Fibroblast of lung (primary cell): ENCODE results near the gene FBRSL1. TPM values are rescaled to one million over a fixed set of nuclear protein-coding genes. Genes with fewer than 3 reads are reported as not detected.

Source experiments
- DNase-seq, 2 donors: peaks; one replicate each; pipeline versions ENCODE4 v3.0.0 to v3.0.0-alpha.2; 2010; ENCODE audit warnings: low read depth in 2 of 2
- H2AFZ ChIP-seq: 2 replicates; pipeline ENCODE4 v1.5.1; 2012; ENCODE audit warnings: low read length, control low read depth, inconsistent platforms
- H3K27ac ChIP-seq: 2 replicates; pipeline ENCODE4 v1.5.1; 2011; ENCODE audit warnings: low read length, control low read depth; ENCODE audit not compliant: insufficient read depth
- H3K27me3 ChIP-seq: 2 replicates; pipeline ENCODE4 v1.5.1; 2011; ENCODE audit warnings: mild to moderate bottlenecking, low read length; ENCODE audit not compliant: control insufficient read depth, insufficient read depth
- H3K36me3 ChIP-seq: 2 replicates; pipeline ENCODE4 v1.5.1; 2011; ENCODE audit warnings: low read length; ENCODE audit not compliant: control insufficient read depth, insufficient read depth
- H3K4me1 ChIP-seq: 2 replicates; pipeline ENCODE4 v1.5.1; 2011; ENCODE audit warnings: low read length; ENCODE audit not compliant: control insufficient read depth, insufficient read depth; ENCODE audit errors: extremely low read depth
- H3K4me2 ChIP-seq: 2 replicates; pipeline ENCODE4 v1.5.1; 2011; ENCODE audit warnings: low read length, control low read depth; ENCODE audit not compliant: insufficient read depth; ENCODE audit errors: extremely low read depth
- H3K4me3 ChIP-seq, 4 experiments: fragments of 200-600 bp in 1 of 4; sonication (generic) in 1 of 4; replicated peaks in 1 of 4; 2 replicates each; pipeline ENCODE4 v1.5.1; 2011 to 2016; ENCODE audit warnings: low read length in 4 of 4, low read depth in 3 of 4, mild to moderate bottlenecking in 3 of 4, control low read depth in 2 of 4, inconsistent platforms in 1 of 4, mixed read lengths in 1 of 4; ENCODE audit not compliant: insufficient read depth in 1 of 4; ENCODE audit errors: control extremely low read depth in 1 of 4
- H3K79me2 ChIP-seq: 2 replicates; pipeline ENCODE4 v1.5.1; 2012; ENCODE audit warnings: mild to moderate bottlenecking, low read length, inconsistent platforms; ENCODE audit not compliant: control insufficient read depth, insufficient read depth
- H3K9ac ChIP-seq: 2 replicates; pipeline ENCODE4 v1.5.1; 2011; ENCODE audit warnings: mild to moderate bottlenecking, low read length, control low read depth; ENCODE audit not compliant: insufficient read depth
- H3K9me3 ChIP-seq: 2 replicates; pipeline ENCODE4 v1.5.1; 2012; ENCODE audit warnings: low read depth, low read length; ENCODE audit not compliant: control insufficient read depth, insufficient read depth
- H4K20me1 ChIP-seq: 2 replicates; pipeline ENCODE4 v1.5.1; 2011; ENCODE audit warnings: low read length; ENCODE audit not compliant: control insufficient read depth, insufficient read depth; ENCODE audit errors: extremely low read depth
- EZH2 ChIP-seq: IDR thresholded peaks from 2 replicates; pipeline ENCODE4 v1.5.1; 2012; ENCODE audit warnings: low read length, control low read depth, mild to moderate bottlenecking; ENCODE audit errors: missing control alignments
- polyA plus RNA-seq, 2 donors: library from polyadenylated mRNA; depleted of rRNA in 1 of 2; stranded (reverse) in 1 of 2; unstranded in 1 of 2; fragments of >200 nt; gene quantifications; 2 replicates each; pipeline ENCODE4 v1.2.1, GENCODE V29; 2011 to 2012; ENCODE audit warnings: missing spikeins in 1 of 2
- total RNA-seq: library from RNA; depleted of rRNA; stranded (reverse); fragments of >200 nt; gene quantifications from 2 replicates; pipeline ENCODE4 v1.2.1, GENCODE V29; 2014
- TF ChIP-seq, protein P1 (sequence below), 2 donors: IDR thresholded peaks in 1 of 2; conservative IDR thresholded peaks in 1 of 2; 1 replicate in 1 of 2; 2 replicates in 1 of 2; pipeline ENCODE4 v1.5.1; 2011 to 2012; ENCODE audit warnings: low read length in 2 of 2, control low read depth in 1 of 2, inconsistent platforms in 1 of 2, low read depth in 1 of 2, mild to moderate bottlenecking in 1 of 2

FBRSL1 gene
- total and polyA plus RNA-seq, 2 donors (not counting 1 experiment from before 2014, with no cell fraction given), result 1.4 to 1.8 TPM

DNA sequence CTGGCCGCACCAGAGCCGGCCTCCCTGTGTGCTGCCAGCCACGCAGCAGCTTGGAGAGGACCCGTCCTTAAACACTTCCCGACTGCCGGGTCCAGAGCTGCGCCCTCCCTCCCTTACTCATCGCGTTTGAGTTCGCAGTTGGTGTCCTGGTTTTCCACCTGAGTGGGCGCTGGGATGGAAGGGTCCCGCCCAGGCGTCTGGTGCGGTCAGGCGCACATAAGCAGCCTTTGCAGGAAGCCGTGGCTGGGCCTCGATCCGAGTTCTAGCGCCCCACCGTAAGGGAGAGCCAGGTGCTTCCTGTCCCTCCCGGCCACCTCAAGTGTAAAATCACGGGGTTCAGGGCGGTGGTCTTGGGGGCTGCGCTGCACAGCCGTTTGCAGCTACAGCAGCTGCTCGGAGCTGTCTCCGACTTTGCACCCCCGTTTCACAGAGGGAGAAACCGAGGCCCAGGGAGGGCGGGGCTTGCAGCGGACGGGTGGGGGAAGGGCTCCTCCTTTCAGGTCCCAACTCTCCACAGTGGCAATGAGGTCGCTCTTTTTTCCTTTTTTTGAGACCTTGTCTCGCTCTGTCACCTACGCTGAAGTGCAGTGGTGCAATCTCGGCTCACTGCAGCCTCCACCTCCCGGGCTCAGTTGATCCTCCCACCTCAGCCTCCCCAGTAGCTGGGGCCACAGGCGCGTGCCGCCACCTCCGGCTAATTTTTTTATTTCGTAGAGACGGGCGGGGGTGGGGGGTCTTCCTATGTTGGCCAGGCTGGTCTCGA lies 69.1 kb downstream of the FBRSL1 start:
- H3K9me3 ChIP-seq, result no peaks in the 10 kb centered on the region
- no peak overlapping the region for H3K27ac ChIP-seq
- H3K4me3 ChIP-seq, result peak overlapping the region; percentile 37 to 67 (median 48)
- H3K36me3 ChIP-seq, result no peaks in the 10 kb centered on the region
- peak overlapping the region; percentile 66 for H3K4me2 ChIP-seq
- no peaks in the 10 kb centered on the region for H3K79me2 ChIP-seq
- H3K27me3 ChIP-seq, result no peaks in the 10 kb centered on the region
- no peaks in the 10 kb centered on the region for H4K20me1 ChIP-seq
- no peak overlapping the region for H3K9ac ChIP-seq
- no peak for TF ChIP-seq EZH2
- TF ChIP-seq, protein P1, sequence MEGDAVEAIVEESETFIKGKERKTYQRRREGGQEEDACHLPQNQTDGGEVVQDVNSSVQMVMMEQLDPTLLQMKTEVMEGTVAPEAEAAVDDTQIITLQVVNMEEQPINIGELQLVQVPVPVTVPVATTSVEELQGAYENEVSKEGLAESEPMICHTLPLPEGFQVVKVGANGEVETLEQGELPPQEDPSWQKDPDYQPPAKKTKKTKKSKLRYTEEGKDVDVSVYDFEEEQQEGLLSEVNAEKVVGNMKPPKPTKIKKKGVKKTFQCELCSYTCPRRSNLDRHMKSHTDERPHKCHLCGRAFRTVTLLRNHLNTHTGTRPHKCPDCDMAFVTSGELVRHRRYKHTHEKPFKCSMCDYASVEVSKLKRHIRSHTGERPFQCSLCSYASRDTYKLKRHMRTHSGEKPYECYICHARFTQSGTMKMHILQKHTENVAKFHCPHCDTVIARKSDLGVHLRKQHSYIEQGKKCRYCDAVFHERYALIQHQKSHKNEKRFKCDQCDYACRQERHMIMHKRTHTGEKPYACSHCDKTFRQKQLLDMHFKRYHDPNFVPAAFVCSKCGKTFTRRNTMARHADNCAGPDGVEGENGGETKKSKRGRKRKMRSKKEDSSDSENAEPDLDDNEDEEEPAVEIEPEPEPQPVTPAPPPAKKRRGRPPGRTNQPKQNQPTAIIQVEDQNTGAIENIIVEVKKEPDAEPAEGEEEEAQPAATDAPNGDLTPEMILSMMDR (conservative IDR thresholded peaks at IDR 0.05 in 1 of 2, IDR thresholded peaks at IDR 0.05 in 1 of 2; ENCODE audit: low read depth in 1 of 2, low read length in 2 of 2), result no peak
- H3K4me1 ChIP-seq, result no peaks in the 10 kb centered on the region
- H2AFZ ChIP-seq, result no peak overlapping the region
- no peak for DNase-seq

DNA sequence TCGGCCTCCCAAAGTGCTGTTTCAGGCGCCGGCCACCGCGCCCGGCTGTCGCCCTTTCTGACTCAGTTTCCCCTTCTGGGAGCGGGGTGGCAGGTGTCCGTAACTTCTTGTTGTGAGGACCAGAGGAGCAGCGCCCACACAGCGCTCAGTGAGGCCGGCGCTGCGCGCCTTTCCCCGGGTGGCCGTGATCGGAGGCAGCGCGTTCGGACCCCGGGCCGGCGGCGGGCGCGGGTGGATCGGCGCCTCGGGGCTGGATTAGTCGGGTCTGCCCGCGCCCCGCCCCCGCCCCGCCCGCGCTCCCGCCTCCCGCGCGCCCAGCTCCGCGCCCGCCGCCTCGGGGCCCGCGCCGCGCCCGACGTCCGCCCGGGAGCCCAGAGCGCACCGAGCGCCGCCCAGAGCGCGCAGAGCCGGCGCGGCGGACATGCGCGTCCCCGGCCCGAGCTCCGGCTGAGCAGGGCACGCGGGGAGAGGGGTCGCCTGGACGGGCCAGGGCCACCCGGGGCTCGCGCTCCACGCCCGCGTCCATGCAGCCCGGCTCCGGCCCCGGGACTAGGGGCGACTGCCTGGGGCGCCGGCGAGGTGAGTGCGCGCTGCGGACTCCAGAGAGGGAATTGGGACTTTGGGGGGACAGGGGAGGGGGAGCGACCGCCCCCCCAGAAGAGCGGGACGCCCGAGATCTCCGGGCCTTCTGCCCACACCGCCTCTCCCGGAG lies 69.9 kb downstream of the FBRSL1 start:
- no peak overlapping the region for H2AFZ ChIP-seq
- no peaks in the 10 kb centered on the region for H3K36me3 ChIP-seq
- DNase-seq, result peak; percentile 37 to 41
- H3K9ac ChIP-seq, result peak overlapping the region; percentile 8
- H3K27me3 ChIP-seq, result no peaks in the 10 kb centered on the region
- peak overlapping the region; percentile 43 to 67 (median 50) for H3K4me3 ChIP-seq
- no peaks in the 10 kb centered on the region for H4K20me1 ChIP-seq
- no peaks in the 10 kb centered on the region for H3K4me1 ChIP-seq
- no peaks in the 10 kb centered on the region for H3K79me2 ChIP-seq
- no peak overlapping the region for H3K27ac ChIP-seq
- no peak for TF ChIP-seq EZH2
- TF ChIP-seq, protein P1 (conservative IDR thresholded peaks at IDR 0.05 in 1 of 2, IDR thresholded peaks at IDR 0.05 in 1 of 2; ENCODE audit: low read depth in 1 of 2, low read length in 2 of 2), result no peak
- H3K4me2 ChIP-seq, result peak overlapping the region; percentile 66
- H3K9me3 ChIP-seq, result no peaks in the 10 kb centered on the region

GRCh38 chr12:132560364-132560613 lies 70.3 kb downstream of the FBRSL1 start:
- no peaks in the 10 kb centered on the region for H3K27me3 ChIP-seq
- no peaks in the 10 kb centered on the region for H3K79me2 ChIP-seq
- no peaks in the 10 kb centered on the region for H3K9me3 ChIP-seq
- no peak overlapping the region for H3K27ac ChIP-seq
- no peak overlapping the region for H2AFZ ChIP-seq
- H3K9ac ChIP-seq, result no peak overlapping the region
- H3K36me3 ChIP-seq, result no peaks in the 10 kb centered on the region
- no peaks in the 10 kb centered on the region for H3K4me1 ChIP-seq
- no peak overlapping the region for H3K4me2 ChIP-seq
- no peak for DNase-seq
- H4K20me1 ChIP-seq, result no peaks in the 10 kb centered on the region
- H3K4me3 ChIP-seq, result peak overlapping the region; percentile 21 to 67 (median 43)
- TF ChIP-seq, protein P1 (conservative IDR thresholded peaks at IDR 0.05 in 1 of 2, IDR thresholded peaks at IDR 0.05 in 1 of 2; ENCODE audit: low read depth in 1 of 2, low read length in 2 of 2), result no peak
- no peak for TF ChIP-seq EZH2
